Measurements from ENCODE around the gene LIN52.

The LIN52 gene

DNA sequence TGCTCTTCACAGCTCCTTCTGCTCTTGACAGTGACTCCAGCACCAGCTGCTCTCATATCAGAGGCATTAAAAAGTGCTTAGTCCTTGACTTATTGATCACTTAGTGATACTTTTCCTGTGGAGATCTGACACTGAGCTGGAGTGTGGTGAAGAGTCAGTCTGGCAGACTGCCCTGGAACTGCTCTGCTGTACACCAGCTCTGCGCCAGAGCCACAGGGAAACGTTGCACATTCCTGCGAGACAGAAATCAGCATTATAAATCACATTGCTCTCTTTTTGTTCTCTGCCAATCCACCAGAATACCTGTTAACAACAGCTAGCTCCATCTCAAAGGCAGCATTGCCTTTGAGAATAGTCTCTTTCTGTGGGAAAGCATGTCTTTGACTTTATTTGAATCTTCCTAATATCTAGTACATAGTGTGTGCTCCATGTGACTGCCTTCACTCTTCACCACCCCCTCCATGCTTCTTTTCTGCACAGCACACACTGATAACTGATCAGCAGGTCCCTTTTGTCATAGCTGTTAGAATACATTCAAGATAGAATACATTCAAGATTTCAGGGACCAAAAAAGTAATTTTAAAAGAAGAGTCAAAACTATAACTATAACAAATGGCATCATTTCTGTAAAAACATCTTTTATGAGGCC, 106.3 kb downstream of the LIN52 start:
- no peak for DNase-seq (ENCODE audit: low read depth in 2 of 2)

DNA sequence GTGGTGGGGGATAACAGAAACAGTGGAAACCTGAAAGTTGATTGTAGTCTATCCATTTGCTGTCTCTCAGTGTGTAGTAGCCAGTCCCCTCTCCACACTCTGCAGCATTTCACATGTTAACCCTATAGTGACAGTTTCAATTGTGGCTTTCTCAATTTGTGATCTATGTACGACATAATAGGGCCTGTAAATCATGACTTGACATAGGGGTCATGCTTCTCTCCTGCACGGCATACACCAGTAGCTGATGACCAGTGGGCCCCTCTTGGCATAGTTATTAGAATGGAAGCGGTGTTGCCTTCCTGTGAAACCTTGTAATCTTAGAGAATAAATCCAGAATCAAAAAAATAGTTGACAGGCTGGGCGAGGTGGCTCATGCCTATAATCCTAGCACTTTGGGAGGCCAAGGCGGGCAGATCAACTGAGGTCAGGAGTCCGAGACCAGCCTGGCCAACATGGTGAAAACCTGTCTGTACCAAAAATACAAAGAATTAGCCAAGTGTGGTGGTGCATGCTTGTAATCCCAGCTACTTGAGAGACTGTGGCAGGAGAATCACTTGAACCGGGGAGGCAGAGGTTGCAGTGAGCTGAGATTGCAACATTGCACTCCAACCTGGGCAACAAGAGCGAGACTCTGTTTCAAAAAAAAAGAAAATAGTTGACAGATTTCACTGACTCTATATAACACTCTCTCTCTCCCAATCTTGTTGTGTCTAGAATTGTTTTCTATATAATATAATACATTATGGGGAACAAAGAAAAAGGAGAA, 109.9 kb downstream of the LIN52 start:
- no peak for DNase-seq (ENCODE audit: low read depth in 2 of 2)

DNA sequence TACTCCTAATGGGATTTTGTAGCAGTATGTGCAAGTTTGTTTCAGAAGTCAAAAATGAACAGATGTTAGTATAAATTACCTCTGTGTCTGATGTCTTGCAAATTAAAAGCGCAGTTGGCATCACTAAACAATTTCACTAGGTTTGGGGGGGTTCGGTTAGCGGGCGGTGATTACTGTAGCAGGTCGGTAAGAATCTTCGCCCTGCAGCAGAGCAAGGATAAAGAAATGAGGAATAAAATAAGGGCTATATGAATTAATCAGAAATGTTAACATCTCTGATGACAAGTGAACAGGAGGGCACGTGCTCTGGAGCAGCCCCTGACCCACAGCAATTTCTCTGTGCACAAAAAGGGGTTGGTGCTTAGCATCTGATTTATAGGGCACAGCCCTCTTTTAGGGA, 110.9 kb downstream of the LIN52 start:
- no peak for DNase-seq (ENCODE audit: low read depth in 2 of 2)

DNA sequence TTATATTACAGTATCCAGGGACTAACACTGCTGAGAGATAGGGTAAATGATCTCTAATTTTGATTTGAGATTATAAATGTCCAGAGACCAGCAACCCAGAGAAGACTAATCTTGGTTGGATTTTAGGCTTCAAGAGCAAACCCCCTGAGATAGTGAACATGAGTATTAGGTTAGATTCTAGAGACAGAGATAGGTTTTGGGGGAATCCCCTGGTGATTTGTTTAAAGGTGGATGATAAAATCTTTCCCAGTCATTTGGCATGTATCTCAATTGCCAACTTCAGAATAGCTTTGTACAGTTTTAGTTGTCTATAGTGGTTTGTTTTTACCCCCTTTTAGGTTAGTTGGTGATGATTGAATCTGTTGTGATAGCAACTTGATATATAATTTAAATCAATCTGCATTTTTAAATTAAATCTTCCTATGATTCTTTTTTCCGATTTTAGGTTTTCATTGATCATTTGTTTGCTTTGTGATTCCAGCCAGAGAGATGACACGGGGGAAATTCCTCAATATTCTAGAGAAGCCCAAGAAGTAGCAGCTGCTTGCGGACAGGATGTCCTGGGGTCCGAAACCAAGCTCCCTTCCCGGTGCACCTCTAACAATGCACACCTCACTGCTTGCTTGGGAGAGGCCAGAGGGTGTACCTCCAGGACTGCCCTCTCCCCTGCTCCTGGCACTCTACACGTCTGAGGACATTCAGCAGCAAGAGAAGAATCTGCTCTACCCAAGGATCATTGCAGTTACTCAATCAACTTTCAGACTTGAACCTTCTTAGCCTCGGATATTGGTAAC, 113.9 kb downstream of the LIN52 start:
- DNase-seq (ENCODE audit: low read depth in 2 of 2), result no peak

DNA sequence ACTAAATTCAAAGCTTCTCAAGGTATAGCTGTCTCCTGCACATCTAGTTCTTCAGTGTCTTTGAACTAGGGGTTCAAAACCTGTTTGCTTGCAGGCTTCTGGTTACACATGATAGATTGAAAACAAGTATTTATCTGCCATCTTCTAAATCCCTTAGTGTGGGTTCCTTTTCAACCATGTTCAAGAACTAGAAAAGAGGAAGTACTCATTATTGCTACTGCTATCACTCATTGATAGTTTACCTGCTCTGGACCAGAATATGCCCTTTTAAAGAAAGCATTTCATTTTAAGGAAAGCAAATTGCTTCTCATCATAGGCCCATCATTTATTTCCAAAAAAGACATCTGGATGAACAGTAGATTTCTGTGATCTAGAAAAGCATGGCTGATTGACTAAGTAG, 117.4 kb downstream of the LIN52 start:
- no peak for DNase-seq (ENCODE audit: low read depth in 2 of 2)

DNA sequence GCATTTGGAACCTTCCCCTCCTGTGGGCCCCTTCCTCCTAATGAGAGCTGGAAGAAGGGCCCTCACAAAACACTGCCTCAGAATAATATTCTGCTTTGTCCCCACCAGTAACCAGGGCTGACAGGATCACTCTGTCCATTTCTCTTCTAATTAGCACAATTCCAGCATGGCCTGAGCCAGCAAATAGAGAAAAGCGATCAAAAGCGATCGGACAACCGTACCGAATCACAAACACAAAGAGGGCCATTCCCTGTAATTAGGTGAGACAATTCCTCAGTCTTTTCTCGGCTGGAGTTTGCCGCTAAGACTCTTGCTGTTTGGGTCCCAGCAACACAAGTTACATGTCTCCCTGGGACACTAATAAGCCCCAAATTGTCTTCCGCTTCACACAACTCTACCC, 118.9 kb downstream of the LIN52 start:
- DNase-seq (ENCODE audit: low read depth in 2 of 2), result no peak

DNA sequence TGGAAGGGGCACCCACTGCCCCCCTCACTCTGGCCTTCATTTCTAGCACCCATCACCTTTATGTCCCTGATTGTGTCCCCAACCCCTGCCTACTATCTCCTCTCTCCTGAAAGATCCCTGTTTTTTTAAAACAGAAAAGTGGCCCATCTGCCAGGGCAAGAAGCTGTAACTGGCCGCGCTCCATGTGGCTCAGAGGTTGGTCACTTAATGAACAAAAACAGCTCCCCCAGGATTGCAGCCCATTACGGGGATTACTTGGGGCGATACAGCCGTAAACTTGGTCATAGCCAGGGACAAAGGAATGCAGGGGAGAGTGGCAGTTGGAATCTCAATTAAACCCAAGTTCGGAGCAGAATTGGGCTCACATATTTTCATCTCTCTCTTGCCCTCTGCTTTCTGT, 119.7 kb downstream of the LIN52 start:
- no peak for DNase-seq (ENCODE audit: low read depth in 2 of 2)

DNA sequence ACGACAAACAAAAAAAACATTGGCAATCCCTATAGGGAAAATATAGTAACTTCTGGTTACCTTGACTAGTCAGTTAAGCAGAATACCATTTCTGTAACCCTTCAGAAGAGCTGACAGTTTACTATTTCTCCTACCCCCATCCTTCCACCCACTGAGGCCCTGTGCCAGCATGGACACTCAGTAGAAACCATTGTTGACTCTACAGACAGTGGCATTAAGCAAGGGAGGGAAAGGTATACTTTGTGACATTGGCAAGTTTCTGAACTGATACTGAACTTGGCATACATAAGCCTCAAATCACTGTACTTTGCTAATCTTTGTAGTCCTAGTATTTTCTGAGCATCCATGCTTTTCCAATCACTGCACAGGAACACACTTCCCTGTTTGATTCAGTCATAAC, 121.1 kb downstream of the LIN52 start:
- no peak for DNase-seq (ENCODE audit: low read depth in 2 of 2)

DNA sequence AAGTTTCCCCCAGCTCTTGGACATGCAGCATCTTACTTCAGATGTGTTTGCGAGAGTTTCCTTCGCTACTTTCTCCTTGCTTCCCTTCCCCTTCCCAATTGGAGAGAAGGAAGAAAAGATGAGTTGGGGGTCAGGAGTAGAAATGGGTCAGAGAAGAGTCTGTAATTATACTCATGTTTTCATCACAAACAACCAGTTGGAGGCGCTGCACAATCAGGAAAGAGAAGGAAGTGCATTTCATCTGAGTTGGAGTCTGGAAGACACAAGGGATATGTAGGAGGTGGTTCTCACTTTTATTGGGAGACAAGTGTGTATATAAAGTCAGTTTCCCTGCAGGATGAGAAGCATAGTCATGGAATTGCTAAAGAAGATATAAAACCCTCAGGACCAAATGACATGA, 123.2 kb downstream of the LIN52 start:
- no peak for DNase-seq (ENCODE audit: low read depth in 2 of 2)

DNA sequence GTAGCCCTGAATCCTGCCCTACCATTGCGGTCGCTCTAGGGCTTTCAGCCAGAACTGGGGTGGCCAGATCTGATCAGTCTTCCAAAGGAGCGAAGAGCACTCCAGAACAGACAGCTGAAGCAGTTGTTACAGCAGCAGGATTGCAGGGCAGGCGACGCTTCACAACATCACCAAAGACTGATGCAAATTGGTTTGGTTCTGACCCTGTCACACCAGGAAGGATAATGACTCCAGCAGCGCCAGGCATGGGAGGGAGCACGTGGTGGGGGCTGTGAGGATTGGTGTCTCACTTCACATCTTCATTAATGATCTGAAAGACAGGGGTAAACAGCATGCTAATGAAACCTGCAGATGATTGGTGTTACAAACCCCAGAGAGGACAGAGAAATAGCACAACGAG, 123.9 kb downstream of the LIN52 start:
- DNase-seq (ENCODE audit: low read depth in 2 of 2), result no peak

DNA sequence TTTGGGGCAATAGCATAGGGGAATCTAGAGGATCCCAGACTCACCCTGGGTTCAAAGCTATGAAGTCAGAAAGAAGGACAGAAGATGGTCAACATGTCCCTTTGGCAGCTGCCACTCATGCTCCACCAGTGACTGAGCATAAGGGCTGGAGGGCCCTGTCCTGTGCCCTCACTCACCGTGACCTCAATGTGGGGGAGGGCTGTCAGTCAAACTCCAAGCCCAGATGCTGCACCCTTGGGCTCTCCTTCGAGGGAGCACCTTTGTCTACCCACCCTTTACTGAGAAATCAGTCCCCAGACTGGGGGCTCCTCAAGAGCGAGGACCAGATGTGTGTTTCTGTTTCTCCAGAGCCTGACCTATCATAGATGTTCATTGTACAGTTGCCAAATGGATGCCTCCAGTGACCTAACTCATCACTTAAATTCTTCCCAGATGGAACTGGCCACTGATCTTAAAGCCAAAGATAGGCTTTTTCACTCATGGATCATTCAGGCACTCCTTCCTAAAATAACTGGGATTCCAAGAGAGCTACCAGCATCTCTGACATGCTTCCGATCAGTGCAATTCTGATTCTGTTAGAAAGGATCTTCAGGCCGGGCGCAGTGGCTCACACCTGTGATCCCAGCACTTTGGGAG, 127.3 kb downstream of the LIN52 start:
- no peak for DNase-seq (ENCODE audit: low read depth in 2 of 2)

DNA sequence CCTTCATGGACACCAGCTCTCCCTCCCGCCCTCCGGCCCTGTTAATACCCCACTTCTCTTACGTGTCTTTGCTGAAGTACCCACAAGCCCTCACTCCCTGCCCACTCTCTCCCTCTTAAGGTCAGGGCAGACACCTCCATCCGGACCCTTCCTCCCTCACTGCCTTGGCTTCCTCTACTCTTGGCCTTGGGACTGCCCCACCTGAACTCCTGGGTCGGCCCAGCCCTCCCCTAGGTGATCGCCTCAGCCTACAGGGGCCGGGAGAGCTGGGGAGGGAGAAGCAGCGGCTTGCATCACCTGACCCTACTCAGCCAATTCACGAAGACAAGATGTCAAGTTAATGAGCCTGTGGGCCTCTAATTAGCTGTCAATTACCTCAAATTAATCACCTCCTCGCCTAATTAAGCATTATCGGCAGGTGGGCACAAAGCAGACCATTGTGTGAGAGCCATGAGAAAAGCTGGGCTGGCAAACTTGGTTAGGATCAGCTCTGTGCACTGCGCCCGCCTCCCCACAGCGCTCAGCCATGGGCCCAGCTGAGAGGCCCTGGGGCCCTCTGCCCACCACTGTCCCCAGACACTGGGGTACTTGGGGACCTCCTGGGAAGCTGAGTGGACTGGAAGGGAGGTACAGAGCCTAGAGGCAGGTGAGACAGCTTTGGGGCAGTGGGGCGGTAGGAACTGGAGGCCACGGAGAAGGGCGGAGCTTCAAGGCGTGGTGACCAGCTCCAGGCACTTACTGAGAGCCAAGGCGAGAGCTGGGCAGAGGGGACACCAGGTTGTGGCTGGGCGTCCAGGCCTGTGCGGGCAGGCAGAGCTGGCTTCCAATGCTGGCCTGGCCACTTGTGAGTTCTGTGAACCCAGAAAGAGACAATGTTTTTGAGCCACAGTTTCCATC, 129.4 kb downstream of the LIN52 start:
- DNase-seq (ENCODE audit: low read depth in 2 of 2), result no peak

DNA sequence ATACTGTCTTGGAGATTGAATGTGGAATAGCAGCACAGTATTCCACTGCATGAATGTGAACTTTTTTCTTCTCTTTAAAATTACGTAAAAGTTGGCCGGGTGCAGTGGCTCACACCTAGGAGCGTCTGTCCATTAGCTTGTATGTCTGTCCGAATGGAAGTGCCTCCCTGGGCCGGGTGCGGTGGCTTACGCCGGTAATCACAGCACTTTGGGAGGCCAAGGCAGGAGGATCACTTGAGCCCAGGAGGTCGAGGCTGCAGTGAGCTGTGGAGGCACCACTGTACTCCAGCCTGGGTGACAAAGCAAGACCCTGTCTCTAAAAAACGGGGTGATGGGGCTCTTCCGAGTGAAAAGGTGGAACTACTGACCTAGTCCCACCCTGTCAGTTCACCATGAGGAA, 131.9 kb downstream of the LIN52 start:
- no peak for DNase-seq (ENCODE audit: low read depth in 2 of 2)

DNA sequence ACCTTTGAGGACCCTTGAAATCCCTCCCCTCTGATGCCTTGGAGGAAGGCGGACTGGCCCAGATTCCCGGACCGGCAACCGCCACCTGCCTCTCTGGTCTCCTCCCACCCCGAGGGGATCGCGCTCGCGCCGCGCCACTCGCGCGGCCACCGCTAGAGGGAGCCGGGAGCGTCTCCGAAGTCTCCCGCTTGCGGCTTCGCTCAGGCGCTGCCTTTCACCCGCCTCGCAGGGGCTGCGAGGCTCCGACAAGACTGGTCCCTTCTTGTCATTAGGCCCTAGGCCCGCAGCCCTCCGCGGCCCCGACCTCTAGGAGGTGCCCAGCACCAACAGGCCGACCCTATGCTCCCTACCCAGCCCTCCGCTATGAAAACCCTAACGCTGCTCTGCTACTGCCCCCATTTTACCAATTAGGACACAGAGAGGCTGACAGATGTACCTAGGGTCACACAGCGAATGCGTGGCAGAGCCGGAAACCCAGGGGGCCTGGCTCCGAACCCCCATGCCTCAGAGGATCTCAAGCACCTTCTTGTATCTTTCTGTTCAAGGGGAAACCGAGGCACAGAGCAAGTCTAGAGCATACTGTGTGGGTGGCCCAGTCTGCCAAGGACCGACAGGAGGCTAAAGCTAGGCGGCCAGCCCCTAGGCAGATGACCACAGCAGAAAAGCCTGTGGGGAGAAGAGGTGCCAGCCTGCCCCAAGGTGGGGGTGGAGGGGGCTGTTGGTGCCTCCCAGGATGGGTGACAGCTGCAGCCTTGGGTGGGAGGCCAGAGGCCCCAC, 133.1 kb downstream of the LIN52 start:
- DNase-seq (ENCODE audit: low read depth in 2 of 2), result peak; percentile 59 to 77

DNA sequence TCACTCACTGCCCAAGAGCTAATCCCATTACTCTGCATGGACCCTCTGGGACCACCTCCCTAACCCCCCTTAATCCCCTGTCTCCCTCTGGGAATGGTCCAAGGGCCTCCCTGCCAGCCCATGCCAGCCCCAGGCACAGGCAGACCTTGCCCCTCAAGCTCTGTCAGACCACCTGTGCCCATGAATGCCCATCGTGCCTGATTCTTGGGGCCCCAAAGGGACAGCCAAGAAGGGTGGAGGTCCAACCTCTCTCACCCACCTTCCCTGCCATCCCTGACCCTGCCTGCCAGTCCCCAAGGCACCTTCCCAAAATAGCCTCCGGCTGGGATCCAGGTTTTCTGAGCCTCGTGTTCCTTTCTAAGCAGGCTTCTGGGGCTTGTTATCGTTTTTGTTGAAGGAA, 133.7 kb downstream of the LIN52 start:
- DNase-seq (ENCODE audit: low read depth in 2 of 2), result no peak

DNA sequence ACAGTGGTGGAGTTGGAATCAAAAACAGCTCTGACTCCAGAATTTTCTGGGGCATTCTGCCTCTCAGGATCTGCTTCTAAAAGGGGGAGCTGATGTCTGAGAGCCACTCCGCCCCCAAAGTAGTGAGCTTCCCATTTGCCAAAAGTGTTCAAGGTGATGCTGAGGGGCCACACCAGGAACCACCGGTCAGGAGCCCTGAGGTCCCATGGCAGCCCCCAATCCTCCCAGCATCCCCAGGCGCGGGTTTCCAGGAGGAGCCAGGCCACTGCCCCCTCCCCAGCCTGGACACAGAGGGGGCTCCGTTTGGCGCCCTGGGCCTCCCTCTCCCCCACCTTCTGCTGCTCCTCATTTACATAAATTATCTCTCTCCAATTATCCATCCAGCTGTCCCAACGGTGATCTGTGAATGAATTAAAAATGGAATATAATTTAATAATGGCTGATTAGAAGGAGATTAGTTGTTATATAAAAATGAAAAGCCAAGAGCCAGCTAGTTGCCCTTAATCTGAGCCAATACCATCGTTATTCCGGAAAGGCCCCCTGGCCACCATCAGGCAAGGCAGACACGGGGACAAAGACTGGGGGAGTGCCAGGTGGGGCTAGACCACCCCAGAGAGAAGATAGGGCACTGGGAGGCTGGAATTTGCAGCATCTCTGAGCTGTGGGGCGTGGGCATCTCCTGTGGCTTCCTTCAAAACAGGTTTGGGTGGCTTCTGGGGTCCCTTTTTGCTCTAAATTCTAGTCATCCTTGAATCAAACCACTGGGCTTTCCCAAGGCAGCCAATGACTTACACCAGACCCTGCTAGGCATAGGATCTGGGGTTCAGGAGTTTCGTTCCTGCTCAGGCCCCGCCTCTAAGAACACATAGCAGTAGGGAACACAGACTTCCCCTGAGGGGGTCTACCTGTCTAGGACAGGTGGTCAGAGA, 134.8 kb downstream of the LIN52 start:
- DNase-seq (ENCODE audit: low read depth in 2 of 2), result no peak

DNA sequence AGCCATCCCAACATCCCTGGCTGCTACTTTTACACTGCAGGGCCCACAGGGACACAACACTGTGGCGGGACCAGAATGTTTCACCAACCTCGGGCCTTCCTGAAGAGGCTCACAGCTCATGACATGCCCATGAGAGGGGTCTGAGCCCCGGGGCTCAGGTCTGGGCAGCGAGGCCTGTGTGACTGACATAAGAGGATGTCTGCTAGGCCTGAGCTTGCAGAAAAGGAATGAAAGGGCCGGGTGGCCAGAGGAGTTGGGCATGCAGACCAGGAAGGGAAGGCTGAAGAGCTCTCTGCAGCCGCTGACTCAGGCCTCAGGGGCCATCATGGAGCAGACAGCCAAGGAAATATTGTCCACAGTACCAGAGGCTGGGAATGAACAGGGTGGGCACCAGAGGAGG, 136.2 kb downstream of the LIN52 start:
- DNase-seq (ENCODE audit: low read depth in 2 of 2), result no peak

DNA sequence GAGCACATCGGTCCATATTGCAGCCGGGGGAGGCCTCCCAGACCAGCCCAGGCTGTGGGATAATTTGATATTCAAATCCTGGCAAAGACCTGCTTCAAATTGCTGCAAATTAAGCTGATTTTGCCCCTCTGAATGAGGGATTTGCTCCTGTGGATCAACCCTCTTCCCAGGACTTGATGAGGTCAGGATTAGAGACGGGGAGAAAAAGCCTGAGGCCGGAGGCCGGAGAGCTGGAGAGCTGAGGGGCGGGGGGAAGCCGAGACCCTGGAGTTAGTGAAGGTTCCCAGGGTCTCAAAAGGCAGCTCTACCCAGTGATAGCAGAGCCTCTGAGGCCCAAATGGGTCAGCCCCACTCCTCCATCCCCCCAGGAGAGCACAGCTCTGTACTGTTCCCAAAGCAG, 137.0 kb downstream of the LIN52 start:
- no peak for DNase-seq (ENCODE audit: low read depth in 2 of 2)

DNA sequence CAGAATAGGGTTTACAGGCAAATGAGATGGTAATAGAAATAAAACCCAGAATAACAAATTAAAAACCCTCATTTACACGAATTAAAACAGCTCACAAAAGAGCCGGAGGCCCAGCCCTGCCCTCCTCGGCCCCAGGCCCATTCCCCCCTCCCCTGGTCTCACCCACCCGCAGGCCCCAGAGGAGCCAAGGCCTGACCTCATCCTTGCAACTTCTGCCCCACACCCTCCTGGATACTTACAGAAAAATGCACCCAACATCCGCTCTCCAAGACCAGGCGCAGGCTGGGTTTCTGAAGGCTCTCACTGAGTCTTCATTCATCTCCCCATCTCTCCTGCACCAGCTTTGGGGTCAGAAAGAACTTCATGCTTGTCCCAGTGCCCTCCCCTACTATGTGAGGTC, 138.3 kb downstream of the LIN52 start:
- DNase-seq (ENCODE audit: low read depth in 2 of 2), result no peak

DNA sequence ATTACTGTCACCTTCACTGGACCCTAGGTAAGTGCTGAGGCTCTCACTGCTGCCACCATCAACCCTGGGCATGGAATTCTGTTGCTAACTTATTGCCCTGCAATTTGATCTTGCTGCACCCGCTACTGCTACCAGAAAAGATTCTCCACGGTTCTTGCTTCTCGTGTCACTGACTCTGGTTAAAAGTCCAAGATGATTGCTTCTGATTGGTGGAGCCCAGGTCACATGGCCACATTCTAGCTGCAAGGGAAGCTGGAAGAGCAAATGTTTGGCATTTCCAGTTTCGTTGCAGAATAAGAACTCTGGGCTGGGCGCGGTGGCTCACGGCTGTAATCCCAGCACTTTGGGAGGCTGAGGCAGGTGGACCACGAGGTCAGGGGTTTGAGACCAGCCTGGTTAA, 147.0 kb downstream of the LIN52 start:
- DNase-seq (ENCODE audit: low read depth in 2 of 2), result no peak
